Putamen (tissue), 1 donor: ENCODE data around the gene CHEK1.
"Not testable (repeated sequence)": the region's sequence is repeated elsewhere in the genome, so short reads cannot be mapped to it uniquely, and the experiment has no call there.

ENCODE experiments used
- DNase-seq: peaks from one replicate; pipeline ENCODE4 v3.0.0-alpha.2; 2016; ENCODE audit warnings: low spot score

The CHEK1 gene

DNA sequence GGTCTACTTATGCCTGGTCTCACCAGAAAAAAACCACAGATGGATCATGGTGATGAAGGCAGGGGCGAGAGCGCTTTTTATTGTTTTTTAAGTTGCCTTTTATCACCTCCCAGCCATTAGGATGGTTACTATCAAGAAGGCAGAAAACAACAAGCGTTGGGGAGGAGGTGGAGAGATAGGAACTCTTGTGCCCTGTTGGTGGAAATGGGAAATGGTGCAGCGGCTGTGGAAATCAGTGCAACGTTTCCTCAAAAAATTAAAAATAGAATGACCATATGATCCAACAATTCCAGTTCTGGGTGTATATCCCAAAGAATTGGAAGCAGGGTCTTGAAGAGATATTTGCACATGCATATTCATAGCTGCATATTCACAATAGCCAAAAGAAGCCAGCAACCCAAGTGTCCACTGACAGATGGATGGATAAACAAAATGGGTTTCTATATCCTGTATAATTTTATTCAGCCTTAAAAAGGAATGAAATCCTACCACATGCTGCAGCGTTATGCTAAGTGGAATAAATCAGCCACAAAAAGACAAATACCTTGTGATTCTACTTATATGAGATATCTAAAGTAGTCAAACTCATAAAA lies 76.2 kb downstream of the CHEK1 start:
- no peak for DNase-seq

GRCh38 chr11:125701858-125702621 lies 77.1 kb downstream of the CHEK1 start:
- DNase-seq: no peak

GRCh38 chr11:125704686-125705085 lies 79.7 kb downstream of the CHEK1 start:
- not testable (repeated sequence) for DNase-seq

- no peak for DNase-seq
Observed at GRCh38 chr11:125720781-125721180, 95.8 kb downstream of the CHEK1 start.

- no peak for DNase-seq
Observed at GRCh38 chr11:125724125-125724524, 99.2 kb downstream of the CHEK1 start.
